HG03520 (cell line): ENCODE data around the gene NECAP2.
"Not testable (repeated sequence)": the region's sequence is repeated elsewhere in the genome, so short reads cannot be mapped to it uniquely, and the experiment has no call there.

Experiments used
- ATAC-seq: cut with Tn5 transposase; IDR thresholded peaks from one replicate; pipeline ENCODE4 v1.9.1; 2021; ENCODE audit warnings: mild to moderate bottlenecking, moderate library complexity; ENCODE audit not compliant: unreplicated experiment

Gene NECAP2

DNA sequence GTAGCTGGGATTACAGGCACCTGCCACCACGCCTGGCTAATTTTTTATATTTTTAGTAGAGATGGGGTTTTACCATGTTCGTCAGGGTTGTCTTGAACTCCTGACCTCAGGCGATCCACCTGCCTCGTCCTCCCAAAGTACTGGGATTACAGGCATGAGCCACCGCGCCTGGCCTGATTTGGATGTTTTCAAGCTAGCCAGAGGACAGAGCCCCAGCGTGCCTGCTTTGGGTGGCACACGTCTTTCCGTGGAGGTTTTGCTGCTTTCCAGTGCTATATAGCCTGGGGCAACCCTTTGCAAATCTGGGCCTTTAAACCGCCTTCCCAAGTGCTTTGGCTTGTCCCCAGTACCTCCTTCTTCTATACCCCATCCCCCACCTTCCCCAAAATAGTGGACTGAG is 15.6 kb downstream of the NECAP2 start:
- not testable (repeated sequence) for ATAC-seq

GRCh38 chr1:16458831-16459230 is 18.3 kb downstream of the NECAP2 start:
- ATAC-seq = no peak

- ATAC-seq = no peak
These were observed 18.9 kb downstream of the NECAP2 start for GRCh38 chr1:16459352-16459925.

DNA sequence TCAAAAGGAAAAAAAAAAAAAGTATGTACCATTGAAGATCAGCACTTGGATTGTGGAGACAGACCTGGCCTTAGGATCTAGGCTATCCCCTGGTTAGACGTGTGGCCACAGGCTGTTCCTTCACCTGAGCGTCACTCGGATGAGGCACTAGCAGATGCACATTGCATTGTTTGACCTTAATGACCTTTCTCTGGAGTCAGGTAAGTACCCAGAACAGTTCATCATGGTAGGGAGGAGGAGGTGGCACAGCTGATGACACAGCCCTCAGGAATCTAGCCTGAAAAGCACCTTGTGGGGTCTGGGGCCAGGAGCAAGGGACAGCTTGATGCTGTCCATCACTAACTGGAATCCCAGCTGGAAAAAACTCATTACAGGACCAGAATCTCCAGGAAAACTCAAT is 21.2 kb downstream of the NECAP2 start:
- no peak for ATAC-seq

DNA sequence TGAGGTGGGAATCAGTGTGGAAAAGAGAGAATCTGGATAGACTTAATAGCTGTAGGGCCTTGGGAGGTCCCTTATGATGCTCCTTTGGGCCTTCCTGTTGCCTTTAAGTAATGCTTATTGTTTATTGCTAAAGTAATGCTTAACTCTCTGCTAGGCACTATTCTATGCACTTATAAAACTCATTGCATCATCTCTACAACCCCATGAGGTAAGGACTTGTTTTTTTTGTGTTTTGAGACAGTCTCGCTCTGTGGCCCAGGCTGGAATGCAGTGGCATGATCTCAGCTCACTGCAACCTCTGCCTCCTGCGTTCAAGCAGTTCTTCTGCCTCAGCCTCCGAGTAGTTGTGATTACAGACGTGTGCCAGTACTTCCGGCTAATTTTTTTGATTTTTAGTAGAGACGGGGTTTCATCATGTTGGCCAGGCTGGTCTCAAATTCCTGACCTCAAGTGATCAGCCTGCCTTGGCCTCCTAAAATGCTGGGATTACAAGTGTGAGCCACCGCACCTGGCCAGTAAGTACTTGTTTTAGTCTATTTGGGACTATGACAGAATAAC is 22.3 kb downstream of the NECAP2 start:
- ATAC-seq = no peak

GRCh38 chr1:16464917-16465625 is 24.5 kb downstream of the NECAP2 start:
- ATAC-seq = no peak

- ATAC-seq = no peak
These were observed 28.0 kb downstream of the NECAP2 start for GRCh38 chr1:16468558-16468957.

GRCh38 chr1:16474166-16474800 is 33.8 kb downstream of the NECAP2 start:
- ATAC-seq = no peak

- ATAC-seq = not testable (repeated sequence)
These were observed 34.4 kb downstream of the NECAP2 start for GRCh38 chr1:16474891-16475290.

GRCh38 chr1:16475771-16476770 is 35.5 kb downstream of the NECAP2 start:
- ATAC-seq = not testable (repeated sequence)

GRCh38 chr1:16478091-16478490 is 37.6 kb downstream of the NECAP2 start:
- no peak for ATAC-seq

DNA sequence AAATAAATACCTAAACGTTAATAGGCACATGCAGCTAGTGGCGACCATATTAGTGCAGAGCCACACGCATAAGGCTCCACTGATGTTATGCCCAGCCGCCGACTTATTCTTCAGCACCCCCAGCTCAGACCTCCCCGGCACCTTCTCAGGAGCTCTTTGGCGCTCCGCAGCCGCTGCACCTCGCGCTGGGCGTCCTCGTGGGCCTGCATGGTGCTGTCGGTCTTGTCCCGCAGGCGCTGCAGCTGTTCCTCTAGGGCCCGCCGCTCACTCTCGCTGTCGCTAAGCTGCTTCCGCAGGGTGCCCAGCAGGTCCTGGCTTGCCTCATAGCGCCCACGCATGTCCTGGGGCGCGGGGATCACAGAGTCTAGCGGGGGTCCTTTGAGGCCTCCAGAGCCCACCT is 42.6 kb downstream of the NECAP2 start:
- not testable (repeated sequence) for ATAC-seq

- ATAC-seq = not testable (repeated sequence)
These were observed 43.3 kb downstream of the NECAP2 start for GRCh38 chr1:16483639-16484500.

GRCh38 chr1:16484501-16484835 is 43.9 kb downstream of the NECAP2 start:
- no peak for ATAC-seq

DNA sequence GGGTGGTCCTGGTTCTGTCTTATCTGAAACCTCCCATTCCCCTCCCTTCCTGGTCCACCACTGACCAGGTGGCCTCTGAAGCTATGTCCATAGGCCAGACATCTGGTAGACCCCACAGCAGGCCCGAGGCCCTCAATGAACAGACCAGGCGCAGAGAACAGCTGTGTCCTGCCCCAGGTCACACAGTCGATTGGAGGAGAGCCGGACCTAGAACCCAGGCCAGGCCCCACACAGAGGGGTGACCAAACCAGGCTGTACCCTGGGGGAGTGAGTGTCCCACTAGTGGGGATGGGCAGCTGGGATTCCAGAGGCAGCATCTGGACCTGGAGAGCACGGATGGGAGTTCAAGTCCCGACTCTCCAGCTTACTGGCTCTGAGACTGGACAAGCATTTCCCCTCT is 44.4 kb downstream of the NECAP2 start:
- ATAC-seq = no peak

GRCh38 chr1:16486316-16486715 is 45.8 kb downstream of the NECAP2 start:
- ATAC-seq = not testable (repeated sequence)

DNA sequence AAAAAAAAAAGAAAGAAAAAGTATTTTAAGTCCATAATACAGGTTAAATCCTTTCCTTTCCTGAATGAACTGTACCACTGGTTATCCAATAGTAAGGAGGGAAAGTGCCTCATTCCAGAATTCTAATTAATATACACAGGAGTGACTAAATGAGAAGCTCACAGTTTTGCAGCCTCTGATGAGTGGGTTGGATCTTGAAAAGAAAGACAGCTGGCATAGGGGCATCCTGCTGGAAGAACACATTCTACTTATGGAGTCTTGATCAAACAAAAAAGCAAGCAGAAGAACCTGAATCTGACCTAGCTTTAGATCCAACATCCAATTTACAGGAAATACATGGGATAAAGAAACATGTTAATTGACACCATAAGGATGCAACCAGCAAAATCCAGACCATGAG is 46.5 kb downstream of the NECAP2 start:
- not testable (repeated sequence) for ATAC-seq

GRCh38 chr1:16489195-16489880 is 48.8 kb downstream of the NECAP2 start:
- not testable (repeated sequence) for ATAC-seq

- no peak for ATAC-seq
These were observed 50.6 kb downstream of the NECAP2 start for GRCh38 chr1:16491056-16491675.
